ENCODE measurements around the gene ZNF827.

GRCh38 chr4:145954924-145955339, 16.3 kb upstream of the ZNF827 start:
- TF ChIP-seq GATA2 (IDR thresholded peaks at IDR 0.05; ENCODE audit: low read depth, low read length) (no peak), GATA3 (IDR thresholded peaks at IDR 0.05; ENCODE audit: low read depth, low read length) (no peak)

Data from SH-SY5Y (cell line).